ENCODE results near the gene LPAR1. TPM values are rescaled to one million over a fixed set of nuclear protein-coding genes. Genes with fewer than 3 reads are reported as not detected.

Gene LPAR1
- total and polyA plus RNA-seq, 10 of the 15 experiments (the other 5 are each of a cell fraction or from before 2014, with no cell fraction given): 3.3 to 12.9 (median 8.4) TPM

DNA sequence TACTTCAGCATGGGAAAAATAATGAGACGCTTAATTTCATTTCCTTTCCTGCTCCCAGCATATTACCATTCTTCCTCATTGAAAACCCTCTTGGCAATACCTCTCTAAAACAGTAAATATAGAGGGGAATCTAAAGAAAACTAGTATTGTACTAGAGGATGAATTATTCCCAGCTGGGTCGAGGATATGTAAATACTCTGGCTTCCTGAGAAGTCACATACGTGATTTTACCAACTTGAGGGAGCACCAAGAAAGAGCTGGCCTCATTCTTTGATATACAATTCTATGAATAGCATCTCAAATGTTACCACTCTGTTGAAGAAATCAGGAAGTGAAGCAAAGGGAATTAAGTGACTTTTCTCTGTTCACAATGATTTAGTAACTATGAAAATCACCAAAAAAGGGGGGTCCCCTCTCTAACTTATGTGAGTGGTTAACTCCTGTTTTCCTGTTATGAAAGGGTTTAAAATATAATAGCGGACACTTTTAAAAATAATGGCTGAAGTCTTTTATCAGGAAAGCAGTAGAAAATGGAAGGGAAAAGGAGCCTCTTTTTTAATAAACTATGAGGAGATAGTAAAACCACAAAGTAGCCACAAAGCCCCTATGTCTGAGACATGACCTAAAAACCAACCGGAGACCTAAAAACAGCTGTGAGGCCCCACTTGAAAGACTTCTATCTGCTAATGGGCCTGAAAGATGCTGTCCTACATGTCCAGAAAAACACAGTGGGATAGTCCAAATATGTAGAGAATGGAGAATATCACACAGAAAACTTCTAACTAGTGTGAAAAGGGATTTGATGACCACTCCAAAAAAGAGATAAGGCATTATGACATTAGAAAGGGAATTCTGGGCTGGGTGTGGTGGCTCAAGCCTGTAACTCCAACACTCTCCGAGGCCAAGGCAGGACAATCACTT lies 42.6 kb downstream of the LPAR1 start (continued):
- TF ChIP-seq, protein P1, sequence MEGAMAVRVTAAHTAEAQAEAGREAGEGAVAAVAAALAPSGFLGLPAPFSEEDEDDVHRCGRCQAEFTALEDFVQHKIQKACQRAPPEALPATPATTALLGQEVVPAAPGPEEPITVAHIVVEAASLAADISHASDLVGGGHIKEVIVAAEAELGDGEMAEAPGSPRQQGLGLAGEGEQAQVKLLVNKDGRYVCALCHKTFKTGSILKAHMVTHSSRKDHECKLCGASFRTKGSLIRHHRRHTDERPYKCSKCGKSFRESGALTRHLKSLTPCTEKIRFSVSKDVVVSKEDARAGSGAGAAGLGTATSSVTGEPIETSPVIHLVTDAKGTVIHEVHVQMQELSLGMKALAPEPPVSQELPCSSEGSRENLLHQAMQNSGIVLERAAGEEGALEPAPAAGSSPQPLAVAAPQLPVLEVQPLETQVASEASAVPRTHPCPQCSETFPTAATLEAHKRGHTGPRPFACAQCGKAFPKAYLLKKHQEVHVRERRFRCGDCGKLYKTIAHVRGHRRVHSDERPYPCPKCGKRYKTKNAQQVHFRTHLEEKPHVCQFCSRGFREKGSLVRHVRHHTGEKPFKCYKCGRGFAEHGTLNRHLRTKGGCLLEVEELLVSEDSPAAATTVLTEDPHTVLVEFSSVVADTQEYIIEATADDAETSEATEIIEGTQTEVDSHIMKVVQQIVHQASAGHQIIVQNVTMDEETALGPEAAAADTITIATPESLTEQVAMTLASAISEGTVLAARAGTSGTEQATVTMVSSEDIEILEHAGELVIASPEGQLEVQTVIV (IDR thresholded peaks at IDR 0.05; ENCODE audit: borderline replicate concordance, partially characterized antibody): no peak
- TF ChIP-seq FOS (IDR thresholded peaks at IDR 0.05; ENCODE audit: borderline replicate concordance, extremely low read depth, insufficient read length) (no peak), HDAC6 (IDR thresholded peaks at IDR 0.05; ENCODE audit: unreplicated experiment) (no peak), ZNF622 (IDR thresholded peaks at IDR 0.05) (no peak), ZNF24 (IDR thresholded peaks at IDR 0.05) (no peak), RELB (IDR thresholded peaks at IDR 0.05; ENCODE audit: low read depth) (peak; percentile 55; the same call in 1 of the 2 replicates), FOXK2 (IDR thresholded peaks at IDR 0.05) (no peak), ZNF384 (IDR thresholded peaks at IDR 0.05; ENCODE audit: borderline replicate concordance, low read depth, low read length) (no peak), TCF7 (IDR thresholded peaks at IDR 0.05; ENCODE audit: borderline replicate concordance) (no peak), NR2F1 (conservative IDR thresholded peaks at IDR 0.05) (peak; percentile 71)

Data from GM12878 (cell line).